ENCODE measurements around the gene BTG4.

GRCh38 chr11:111450480-111451320 is 61.5 kb downstream of the BTG4 start:
- TF ChIP-seq CTCF (IDR thresholded peaks at IDR 0.05) (no peak), POLR2A (IDR thresholded peaks at IDR 0.05) (no peak)

Data from gastroesophageal sphincter (tissue), 3 donors.